ENCODE measurements around the gene ATG4A. TPM values are rescaled to one million over a fixed set of nuclear protein-coding genes. Genes with fewer than 3 reads are reported as not detected.

ATG4A gene, protein sequence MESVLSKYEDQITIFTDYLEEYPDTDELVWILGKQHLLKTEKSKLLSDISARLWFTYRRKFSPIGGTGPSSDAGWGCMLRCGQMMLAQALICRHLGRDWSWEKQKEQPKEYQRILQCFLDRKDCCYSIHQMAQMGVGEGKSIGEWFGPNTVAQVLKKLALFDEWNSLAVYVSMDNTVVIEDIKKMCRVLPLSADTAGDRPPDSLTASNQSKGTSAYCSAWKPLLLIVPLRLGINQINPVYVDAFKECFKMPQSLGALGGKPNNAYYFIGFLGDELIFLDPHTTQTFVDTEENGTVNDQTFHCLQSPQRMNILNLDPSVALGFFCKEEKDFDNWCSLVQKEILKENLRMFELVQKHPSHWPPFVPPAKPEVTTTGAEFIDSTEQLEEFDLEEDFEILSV
- total RNA-seq = 10 to 100 TPM in 3 of 4 donors, 1 to 10 TPM in 1; 9.9 to 27.5 (median 17.3) TPM

DNA sequence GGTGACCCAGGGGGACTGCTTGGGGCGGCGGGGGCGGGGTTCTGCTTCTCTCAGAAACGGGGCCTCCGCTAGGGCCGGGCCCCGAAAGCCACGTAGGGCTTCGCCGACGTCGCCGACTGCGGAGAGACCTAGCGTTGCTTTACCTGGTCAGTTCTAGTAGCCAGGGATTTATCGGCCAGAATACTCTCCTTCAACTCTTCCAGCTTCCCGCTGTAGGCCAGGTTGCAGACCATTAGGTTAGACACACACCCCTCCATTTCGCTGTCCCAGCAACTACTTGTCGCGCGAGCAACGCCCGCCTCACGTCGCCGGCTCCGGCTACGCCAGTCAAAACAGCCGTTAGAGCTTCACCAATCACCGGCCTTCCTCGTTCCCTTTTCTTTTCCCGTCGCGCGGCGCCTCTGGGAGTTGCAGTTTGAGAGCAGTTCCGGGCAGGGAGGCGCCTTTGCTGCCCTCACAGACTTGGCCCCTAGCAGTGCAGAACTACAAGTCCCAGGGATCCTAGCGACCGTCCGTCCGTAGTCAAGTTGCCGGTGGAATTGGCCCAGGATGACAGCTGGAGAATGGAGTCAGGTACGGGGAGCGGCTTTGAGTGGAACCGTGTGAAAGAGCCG lies at the start of gene ATG4A, which contains the start of gene PSMD10:
Gene ATG4A (plus strand): TSS at position 515 of the 614 bp plus-strand sequence. CDS start 49 bp downstream, at position 564.
Gene PSMD10 (minus strand): TSS at position 279 of the 614 bp plus-strand sequence. CDS start 22 bp downstream, at position 257.
- TF ChIP-seq POLR2A (IDR thresholded peaks at IDR 0.05) (peak; percentile 12 to 51), CTCF (IDR thresholded peaks at IDR 0.05) (peak in 3 of 6 experiments; percentile 4 to 24 (median 9))
- peak; percentile 91 to 97 (median 91) for DNase-seq
- H3K27ac ChIP-seq = peak within 1 kb of the TSS; percentile 82 to 91 (median 86)
- no peaks in the 10 kb centered on the region for H3K9me3 ChIP-seq
- H3K27me3 ChIP-seq = no peaks in the 10 kb centered on the region
- H3K4me1 ChIP-seq = peaks cover 0 to 8% (median 0%) of the 10 kb centered on the region in 4 donors
- H3K4me3 ChIP-seq = peak within 1 kb of the TSS; percentile 47 to 77 (median 66)
- H3K36me3 ChIP-seq = peaks cover 0 to 11% (median 0%) of the 10 kb centered on the region in 3 donors

GRCh38 chrX:108044554-108045256 lies 46.9 kb upstream of the ATG4A start, which contains the start of gene VSIG1:
TSS of gene VSIG1 (plus strand) at chrX:108045065. CDS start at chrX:108045131, 66 bp downstream.
- Histone ChIP-seq H3K36me3 (no peaks in the 10 kb centered on the region), H3K9me3 (no peaks in the 10 kb centered on the region), H3K4me3 (no peak within 1 kb of the TSS), H3K27ac (no peak within 1 kb of the TSS), H3K4me1 (no peaks in the 10 kb centered on the region), H3K27me3 (no peaks in the 10 kb centered on the region)
- DNase-seq = no peak
- no peak for TF ChIP-seq POLR2A (IDR thresholded peaks at IDR 0.05)
- no peak for TF ChIP-seq CTCF (IDR thresholded peaks at IDR 0.05)

DNA sequence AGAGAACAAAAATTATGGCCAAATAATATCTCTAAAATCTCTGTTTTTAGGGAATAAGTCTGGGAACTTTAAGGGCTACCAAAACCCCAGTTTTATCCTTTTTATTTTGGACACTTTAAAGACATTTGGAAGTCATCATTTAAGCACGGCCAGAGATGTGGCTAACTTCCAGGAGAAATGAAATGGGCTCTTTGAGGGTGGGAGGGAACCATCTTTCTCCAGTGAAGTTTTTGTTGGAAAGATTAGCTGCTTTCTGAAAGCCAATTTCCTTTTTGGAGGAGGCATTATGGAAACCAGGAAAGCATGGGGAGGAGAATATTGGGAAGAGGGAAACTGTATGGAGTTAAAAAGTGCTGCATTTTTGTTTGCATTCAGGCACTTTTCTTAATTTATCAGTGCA lies 41.9 kb upstream of the ATG4A start:
- Histone ChIP-seq H3K27ac (no peak overlapping the region), H3K4me3 (no peak overlapping the region), H3K36me3 (no peaks in the 10 kb centered on the region), H3K9me3 (no peaks in the 10 kb centered on the region), H3K4me1 (no peaks in the 10 kb centered on the region), H3K27me3 (no peaks in the 10 kb centered on the region)
- no peak for DNase-seq
- TF ChIP-seq POLR2A (IDR thresholded peaks at IDR 0.05) (no peak), CTCF (IDR thresholded peaks at IDR 0.05) (no peak)

DNA sequence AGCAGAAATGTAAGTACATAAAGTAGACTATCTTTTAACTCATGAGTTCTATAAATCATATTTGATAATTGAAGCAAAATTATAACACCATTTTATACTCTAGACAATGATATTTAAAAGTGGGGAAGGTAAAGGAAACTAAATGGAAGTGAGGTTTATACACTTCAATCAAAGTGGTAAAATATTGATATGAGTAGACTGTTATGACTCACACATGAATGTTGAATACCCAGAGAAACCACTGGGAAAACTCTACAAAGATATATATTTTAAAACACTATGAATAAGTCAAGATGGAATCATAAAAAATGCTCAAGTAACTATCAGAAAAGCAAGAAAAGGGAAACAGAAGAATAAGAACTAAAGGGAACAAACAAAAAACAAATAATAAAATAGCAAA lies 38.4 kb upstream of the ATG4A start:
- no peak for DNase-seq
- Histone ChIP-seq H3K4me3 (no peak overlapping the region), H3K27ac (no peak overlapping the region), H3K27me3 (no peaks in the 10 kb centered on the region), H3K4me1 (no peaks in the 10 kb centered on the region), H3K36me3 (no peaks in the 10 kb centered on the region), H3K9me3 (no peaks in the 10 kb centered on the region)
- TF ChIP-seq CTCF (IDR thresholded peaks at IDR 0.05) (no peak), POLR2A (IDR thresholded peaks at IDR 0.05) (no peak)

GRCh38 chrX:108055546-108055945 lies 36.0 kb upstream of the ATG4A start:
- TF ChIP-seq POLR2A (IDR thresholded peaks at IDR 0.05) = no peak
- TF ChIP-seq CTCF (IDR thresholded peaks at IDR 0.05) = no peak
- Histone ChIP-seq H3K9me3 (no peaks in the 10 kb centered on the region), H3K27me3 (no peaks in the 10 kb centered on the region), H3K27ac (no peak overlapping the region), H3K4me3 (no peak overlapping the region), H3K4me1 (no peaks in the 10 kb centered on the region), H3K36me3 (no peaks in the 10 kb centered on the region)
- DNase-seq = no peak
